ELF-1 (cell line): Measurements from ENCODE around the gene CSF2.

Experiments used
- DNase-seq: peaks from one replicate; pipeline ENCODE4 v3.0.0-alpha.2; 2016; ENCODE audit warnings: low read depth, low spot score

Gene CSF2

GRCh38 chr5:132086277-132086794 is 12.7 kb downstream of the CSF2 start:
- DNase-seq, result peak; percentile 13

GRCh38 chr5:132087176-132087575 is 13.6 kb downstream of the CSF2 start:
- DNase-seq, result no peak

GRCh38 chr5:132087661-132088060 is 14.1 kb downstream of the CSF2 start:
- no peak for DNase-seq

- no peak for DNase-seq
These were observed 15.8 kb downstream of the CSF2 start for GRCh38 chr5:132089363-132089762.

- DNase-seq, result no peak
These were observed 16.5 kb downstream of the CSF2 start for GRCh38 chr5:132090107-132090506.

GRCh38 chr5:132093271-132093670 is 19.7 kb downstream of the CSF2 start:
- DNase-seq, result no peak

- no peak for DNase-seq
These were observed 20.9 kb downstream of the CSF2 start for GRCh38 chr5:132094393-132095076.

- DNase-seq, result no peak
These were observed 21.5 kb downstream of the CSF2 start for GRCh38 chr5:132095077-132095410.

- DNase-seq, result no peak
These were observed 21.9 kb downstream of the CSF2 start for GRCh38 chr5:132095424-132095972.

GRCh38 chr5:132096904-132097303 is 23.3 kb downstream of the CSF2 start:
- no peak for DNase-seq

GRCh38 chr5:132098151-132098594 is 24.6 kb downstream of the CSF2 start:
- no peak for DNase-seq

- DNase-seq, result no peak
These were observed 25.0 kb downstream of the CSF2 start for GRCh38 chr5:132098621-132099020.

- DNase-seq, result no peak
These were observed 25.6 kb downstream of the CSF2 start for GRCh38 chr5:132099076-132099748.

GRCh38 chr5:132099905-132100304 is 26.3 kb downstream of the CSF2 start:
- no peak for DNase-seq

- DNase-seq, result no peak
These were observed 27.2 kb downstream of the CSF2 start for GRCh38 chr5:132100672-132101261.

- no peak for DNase-seq
These were observed 27.8 kb downstream of the CSF2 start for GRCh38 chr5:132101385-132101880.

GRCh38 chr5:132102101-132102701 is 28.6 kb downstream of the CSF2 start:
- DNase-seq, result no peak

GRCh38 chr5:132102944-132103331 is 29.3 kb downstream of the CSF2 start:
- no peak for DNase-seq

GRCh38 chr5:132103332-132103951 is 29.9 kb downstream of the CSF2 start:
- no peak for DNase-seq

- DNase-seq, result no peak
These were observed 30.4 kb downstream of the CSF2 start for GRCh38 chr5:132103969-132104391.

- no peak for DNase-seq
These were observed 31.0 kb downstream of the CSF2 start for GRCh38 chr5:132104556-132104955.
